ENCODE measurements around the gene DNAJC4.

- TF ChIP-seq, protein P1, sequence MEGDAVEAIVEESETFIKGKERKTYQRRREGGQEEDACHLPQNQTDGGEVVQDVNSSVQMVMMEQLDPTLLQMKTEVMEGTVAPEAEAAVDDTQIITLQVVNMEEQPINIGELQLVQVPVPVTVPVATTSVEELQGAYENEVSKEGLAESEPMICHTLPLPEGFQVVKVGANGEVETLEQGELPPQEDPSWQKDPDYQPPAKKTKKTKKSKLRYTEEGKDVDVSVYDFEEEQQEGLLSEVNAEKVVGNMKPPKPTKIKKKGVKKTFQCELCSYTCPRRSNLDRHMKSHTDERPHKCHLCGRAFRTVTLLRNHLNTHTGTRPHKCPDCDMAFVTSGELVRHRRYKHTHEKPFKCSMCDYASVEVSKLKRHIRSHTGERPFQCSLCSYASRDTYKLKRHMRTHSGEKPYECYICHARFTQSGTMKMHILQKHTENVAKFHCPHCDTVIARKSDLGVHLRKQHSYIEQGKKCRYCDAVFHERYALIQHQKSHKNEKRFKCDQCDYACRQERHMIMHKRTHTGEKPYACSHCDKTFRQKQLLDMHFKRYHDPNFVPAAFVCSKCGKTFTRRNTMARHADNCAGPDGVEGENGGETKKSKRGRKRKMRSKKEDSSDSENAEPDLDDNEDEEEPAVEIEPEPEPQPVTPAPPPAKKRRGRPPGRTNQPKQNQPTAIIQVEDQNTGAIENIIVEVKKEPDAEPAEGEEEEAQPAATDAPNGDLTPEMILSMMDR (conservative IDR thresholded peaks at IDR 0.05), result no peak
- no peak for TF ChIP-seq EZH2 (IDR thresholded peaks at IDR 0.05; ENCODE audit: low read depth)
Measured at GRCh38 chr11:64264371-64264852, 34.1 kb downstream of the DNAJC4 start.

Data from PC-9 (cell line).